T47D (cell line): ENCODE data around the gene SLC26A11.
A peak's percentile ranks its signal among the peaks of the same experiment; 100 is the strongest.

Source experiments
- DNase-seq, 2 experiments: peaks; one replicate each; pipeline versions ENCODE4 v3.0.0 to v3.0.0-alpha.2; 2011 to 2012; ENCODE audit warnings: low read depth in 1 of 2, low spot score in 1 of 2
- JUND ChIP-seq: IDR thresholded peaks from 2 replicates; pipeline ENCODE4 v1.6.1; 2012; ENCODE audit warnings: low read depth
- in situ Hi-C: cut with HindIII; loops from 2 replicates; pipeline ENCODE4 v1.10.0; 2016; ENCODE audit warnings: low sequenced_read_pairs, low pct_unique_long_range_greater_than_20kb

SLC26A11 gene

DNA sequence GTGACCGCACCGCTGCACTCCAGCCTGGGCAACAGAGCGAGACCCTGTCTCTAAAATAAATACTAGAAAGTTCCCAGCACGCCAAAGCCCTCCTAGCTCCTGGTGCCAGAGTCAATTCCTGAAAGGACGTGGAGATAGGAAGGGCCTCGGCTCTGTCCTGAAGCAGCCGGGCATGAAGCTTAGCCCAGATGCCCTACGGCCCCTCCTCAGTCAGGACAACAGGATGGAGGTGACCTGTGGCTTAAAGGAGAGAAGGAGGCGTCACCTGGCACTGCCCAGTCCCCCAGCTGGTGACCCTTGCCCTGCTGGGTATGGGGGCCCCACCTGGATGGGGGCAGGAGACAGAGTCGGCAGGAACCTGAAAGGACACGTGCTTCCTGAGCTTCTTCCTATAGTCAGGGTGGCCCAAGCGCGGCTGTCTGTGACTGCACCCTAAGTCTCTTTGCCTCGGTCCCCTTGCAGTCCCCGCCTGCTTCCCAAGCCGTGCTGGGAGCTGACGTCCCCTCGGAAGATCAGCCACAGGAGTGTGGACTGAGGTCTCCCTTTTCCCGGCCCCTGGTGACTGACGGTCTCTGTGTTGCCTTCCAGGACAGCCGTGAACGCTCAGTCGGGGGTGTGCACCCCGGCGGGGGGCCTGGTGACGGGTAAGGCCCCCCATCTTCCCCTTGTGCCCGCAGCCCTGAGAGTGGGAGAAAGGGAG is 25.5 kb downstream of the SLC26A11 start:
- in situ Hi-C loops, result no loop called here
- no peak for TF ChIP-seq JUND
- DNase-seq, result no peak

GRCh38 chr17:80246266-80246681 is 26.0 kb downstream of the SLC26A11 start:
- DNase-seq, result no peak
- in situ Hi-C loops, result no loop called here
- no peak for TF ChIP-seq JUND

DNA sequence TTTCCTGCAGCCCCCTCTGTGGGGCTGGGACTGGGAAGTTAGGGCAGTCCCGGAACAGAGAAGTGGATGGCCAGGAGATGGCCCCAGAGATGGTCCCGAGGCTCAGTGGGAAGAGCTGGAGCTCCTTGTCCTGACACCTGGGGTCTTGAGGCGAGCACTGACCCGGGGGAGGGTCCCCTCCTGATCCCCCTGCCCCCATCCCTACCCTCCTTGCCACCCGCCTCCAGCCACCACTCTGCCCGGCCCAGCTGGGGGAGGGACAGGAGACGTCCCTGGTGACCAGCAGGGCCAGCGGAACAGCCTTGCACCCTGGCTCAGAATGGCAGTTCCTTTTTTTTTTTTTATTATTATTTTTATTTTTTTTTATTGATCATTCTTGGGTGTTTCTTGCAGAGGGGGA is 26.5 kb downstream of the SLC26A11 start:
- TF ChIP-seq JUND, result no peak
- in situ Hi-C loops, result no loop called here
- DNase-seq, result no peak

DNA sequence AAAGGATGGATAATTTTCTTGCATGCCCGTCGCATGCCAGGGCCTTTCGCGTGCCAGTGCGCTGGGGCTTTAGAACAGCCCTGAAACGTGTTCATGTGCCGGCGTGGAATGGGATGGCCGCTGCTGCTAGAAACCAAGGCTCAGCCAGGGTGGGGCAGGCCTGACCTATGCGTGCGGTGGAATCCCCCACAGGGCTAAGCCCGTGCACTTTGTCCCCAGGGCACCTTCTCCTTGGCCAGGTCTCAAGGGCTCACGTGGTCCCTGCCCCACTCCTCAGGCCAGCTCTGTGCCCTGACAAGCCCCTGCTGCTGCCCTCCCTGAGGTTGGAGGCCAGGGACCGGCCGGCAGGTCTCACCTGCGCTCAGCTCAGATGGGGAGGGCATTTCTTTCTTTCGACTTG is 27.3 kb downstream of the SLC26A11 start:
- no peak for DNase-seq
- in situ Hi-C loops, result no loop called here
- TF ChIP-seq JUND, result no peak

GRCh38 chr17:80248001-80248893 is 28.0 kb downstream of the SLC26A11 start:
- DNase-seq, result no peak
- in situ Hi-C loops, result no loop called here
- no peak for TF ChIP-seq JUND

GRCh38 chr17:80248894-80249710 is 28.9 kb downstream of the SLC26A11 start:
- in situ Hi-C loops, result no loop called here
- TF ChIP-seq JUND, result no peak
- no peak for DNase-seq

- no peak for TF ChIP-seq JUND
- in situ Hi-C loops, result no loop called here
- DNase-seq, result no peak
These were observed 31.7 kb downstream of the SLC26A11 start for GRCh38 chr17:80251966-80252365.

GRCh38 chr17:80252871-80253270 is 32.6 kb downstream of the SLC26A11 start:
- peak; percentile 85 to 93 for DNase-seq
- no peak for TF ChIP-seq JUND
- in situ Hi-C loops, result no loop called here

DNA sequence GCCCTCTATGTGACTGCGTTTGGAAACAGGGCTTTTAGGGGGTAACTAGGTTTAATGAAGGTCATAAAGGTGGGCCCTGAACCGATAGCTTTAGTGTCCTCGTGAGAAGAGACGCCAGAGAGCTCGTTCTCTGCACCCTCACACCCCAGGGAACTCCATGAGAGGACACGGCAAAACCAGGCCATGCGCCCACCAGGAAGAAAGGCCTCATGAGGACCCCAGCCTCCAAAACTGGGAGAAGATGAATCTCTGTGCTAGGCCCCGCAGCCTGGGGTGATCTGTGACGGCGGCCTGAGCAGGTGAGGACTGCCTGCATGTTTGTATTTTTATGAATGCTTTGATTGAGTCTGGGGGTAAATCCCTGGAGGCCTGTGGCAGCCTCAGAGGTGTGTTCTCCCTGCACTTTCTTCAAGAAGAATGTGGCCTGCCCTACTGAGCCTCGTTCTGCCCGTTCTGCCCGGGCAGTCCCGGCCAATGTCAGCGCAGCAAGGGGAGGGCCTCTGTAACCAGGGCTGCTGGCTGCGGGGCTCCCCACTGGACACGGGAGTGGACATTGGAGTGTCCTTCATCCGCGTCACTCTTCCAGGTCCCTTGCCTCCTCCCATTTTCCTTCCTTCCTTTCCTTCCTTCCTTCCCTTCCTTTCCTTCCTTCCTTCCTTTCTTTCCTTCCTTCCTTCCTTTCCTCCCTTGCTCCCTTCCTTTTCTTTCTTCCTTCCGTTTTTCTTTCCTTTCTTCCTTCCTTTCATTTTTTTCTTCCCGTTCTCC is 33.6 kb downstream of the SLC26A11 start:
- DNase-seq, result peak in 1 of 2 experiments; percentile 70
- in situ Hi-C loops, result no loop called here
- TF ChIP-seq JUND, result no peak

GRCh38 chr17:80254396-80255251 is 34.4 kb downstream of the SLC26A11 start:
- peak; percentile 91 for TF ChIP-seq JUND
- DNase-seq, result peak; percentile 88 to 94
- in situ Hi-C loops, result no loop called here

DNA sequence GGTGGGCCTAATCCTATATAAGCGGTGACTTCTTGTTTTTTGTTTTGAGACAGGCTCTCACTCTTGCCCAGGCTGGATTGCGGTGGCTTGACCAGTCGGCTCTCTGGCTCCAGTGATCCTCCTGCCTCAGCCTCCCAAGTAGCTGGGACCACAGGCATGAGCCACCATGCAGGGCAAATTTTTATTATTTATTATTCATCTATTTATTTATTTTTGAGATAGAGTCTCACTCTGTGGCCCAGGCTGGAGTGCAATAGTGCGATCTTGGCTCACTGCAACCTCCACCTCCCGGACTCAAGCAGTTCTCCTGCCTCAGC is 35.8 kb downstream of the SLC26A11 start:
- no peak for DNase-seq
- in situ Hi-C loops, result no loop called here

More for the DNA sequence above, 35.8 kb downstream of the SLC26A11 start:
- TF ChIP-seq JUND, result no peak
